ENCODE results near the gene SERTM2. TPM values are rescaled to one million over a fixed set of nuclear protein-coding genes. Genes with fewer than 3 reads are reported as not detected.
A peak's percentile ranks its signal among the peaks of the same experiment; 100 is the strongest.

Gene SERTM2
- total and polyA plus RNA-seq, 2 of the 4 experiments (the other 2 are of a cell fraction), result under 0.01 to 0.03 TPM

DNA sequence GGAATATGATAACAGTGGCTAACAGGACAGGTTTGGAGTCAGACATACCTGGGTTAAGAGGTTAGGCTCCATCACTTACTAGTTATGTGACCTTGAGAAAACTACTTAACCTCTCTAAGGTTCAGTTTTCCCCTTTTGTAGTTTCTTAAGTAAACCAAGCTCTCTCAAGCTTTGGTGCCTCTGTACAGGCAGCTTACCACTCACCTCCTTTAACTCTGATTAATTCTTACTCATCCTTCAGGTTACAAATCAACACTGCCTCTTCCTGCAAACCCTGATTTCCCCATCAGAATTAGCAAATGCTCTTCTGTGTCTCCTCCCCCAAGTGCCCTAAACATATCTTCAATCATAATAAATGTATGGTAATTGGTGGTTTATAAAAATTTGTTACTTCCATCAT, 3.5 kb upstream of the SERTM2 start:
- ChIA-PET POLR2A (ENCODE audit: unreplicated experiment) (no interaction called here), CTCF (no interaction called here)
- H3K4me2 ChIP-seq (ENCODE audit: low read depth, low read length), result no peak overlapping the region
- ATAC-seq (ENCODE audit: low read depth), result no peak
- no peak overlapping the region for H4K91ac ChIP-seq (ENCODE audit: insufficient read depth, low read depth, low read length)
- H4K8ac ChIP-seq (ENCODE audit: low read depth in 2 of 2, low read length in 2 of 2), result no peak overlapping the region
- H2BK20ac ChIP-seq (ENCODE audit: low read depth, low read length), result no peak overlapping the region
- no peak overlapping the region for H2BK5ac ChIP-seq (ENCODE audit: low read depth, low read length, poor library complexity, severe bottlenecking)
- H2AK5ac ChIP-seq (ENCODE audit: low read depth, low read length), result no peak overlapping the region
- H2BK15ac ChIP-seq (ENCODE audit: low read depth, low read length), result no peak overlapping the region
- H3K18ac ChIP-seq (ENCODE audit: low read depth, low read length), result no peak overlapping the region
- H3K27me3 ChIP-seq (ENCODE audit: control insufficient read depth, insufficient read depth, low read length), result no peaks in the 10 kb centered on the region
- no peaks in the 10 kb centered on the region for H3K36me3 ChIP-seq (ENCODE audit: control insufficient read depth, insufficient read depth, low read length)
- no peaks in the 10 kb centered on the region for H3K79me1 ChIP-seq (ENCODE audit: low read depth in 1 of 2, low read length in 2 of 2)
- no peaks in the 10 kb centered on the region for H3K4me1 ChIP-seq (ENCODE audit: control insufficient read depth, insufficient read depth, low read length)
- no peak overlapping the region for H2BK120ac ChIP-seq (ENCODE audit: low read depth, low read length)
- H3K14ac ChIP-seq (replicated peaks; ENCODE audit: low read depth, low read length), result no peak overlapping the region
- H3K9ac ChIP-seq (ENCODE audit: low read depth, low read length), result no peak overlapping the region
- no TSS peak for BruUV-seq (replicated peaks)
- intact Hi-C loops (cut with micrococcal nuclease) (no loop called here), dilution Hi-C loops (cut with HindIII; ENCODE audit: low sequenced_read_pairs, unreplicated experiment) (no loop called here), in situ Hi-C loops (cut with MboI; ENCODE audit: low sequenced_read_pairs) (no loop called here)
- no peak overlapping the region for H3K56ac ChIP-seq (ENCODE audit: extremely low read depth, insufficient read depth, low read length)
- no peak overlapping the region for H3K27ac ChIP-seq (ENCODE audit: insufficient read depth, low read length)
- TF ChIP-seq RFX5 (IDR thresholded peaks at IDR 0.05; ENCODE audit: low read depth, low read length) (no peak), CEBPB (IDR thresholded peaks at IDR 0.05; ENCODE audit: low read depth, low read length) (no peak), NFE2L2 (IDR thresholded peaks at IDR 0.05; ENCODE audit: low read depth, low read length) (no peak), CHD1 (IDR thresholded peaks at IDR 0.05; ENCODE audit: low read depth, low read length) (no peak), MXI1 (IDR thresholded peaks at IDR 0.05; ENCODE audit: borderline replicate concordance, low read depth, low read length) (no peak), MAZ (IDR thresholded peaks at IDR 0.05; ENCODE audit: borderline replicate concordance, low read depth, low read length) (no peak), BHLHE40 (IDR thresholded peaks at IDR 0.05; ENCODE audit: low read depth, low read length) (no peak), RCOR1 (IDR thresholded peaks at IDR 0.05; ENCODE audit: insufficient replicate concordance, low read length) (no peak), MAFK (IDR thresholded peaks at IDR 0.05; ENCODE audit: low read depth, low read length) (no peak), FOS (IDR thresholded peaks at IDR 0.05; ENCODE audit: low read depth, low read length) (no peak), SMC3 (IDR thresholded peaks at IDR 0.05; ENCODE audit: low read depth, low read length) (no peak)
- TF ChIP-seq, protein P1, sequence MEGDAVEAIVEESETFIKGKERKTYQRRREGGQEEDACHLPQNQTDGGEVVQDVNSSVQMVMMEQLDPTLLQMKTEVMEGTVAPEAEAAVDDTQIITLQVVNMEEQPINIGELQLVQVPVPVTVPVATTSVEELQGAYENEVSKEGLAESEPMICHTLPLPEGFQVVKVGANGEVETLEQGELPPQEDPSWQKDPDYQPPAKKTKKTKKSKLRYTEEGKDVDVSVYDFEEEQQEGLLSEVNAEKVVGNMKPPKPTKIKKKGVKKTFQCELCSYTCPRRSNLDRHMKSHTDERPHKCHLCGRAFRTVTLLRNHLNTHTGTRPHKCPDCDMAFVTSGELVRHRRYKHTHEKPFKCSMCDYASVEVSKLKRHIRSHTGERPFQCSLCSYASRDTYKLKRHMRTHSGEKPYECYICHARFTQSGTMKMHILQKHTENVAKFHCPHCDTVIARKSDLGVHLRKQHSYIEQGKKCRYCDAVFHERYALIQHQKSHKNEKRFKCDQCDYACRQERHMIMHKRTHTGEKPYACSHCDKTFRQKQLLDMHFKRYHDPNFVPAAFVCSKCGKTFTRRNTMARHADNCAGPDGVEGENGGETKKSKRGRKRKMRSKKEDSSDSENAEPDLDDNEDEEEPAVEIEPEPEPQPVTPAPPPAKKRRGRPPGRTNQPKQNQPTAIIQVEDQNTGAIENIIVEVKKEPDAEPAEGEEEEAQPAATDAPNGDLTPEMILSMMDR (conservative IDR thresholded peaks at IDR 0.05; ENCODE audit: low read depth, low read length), result no peak
- TF ChIP-seq, protein P2, sequence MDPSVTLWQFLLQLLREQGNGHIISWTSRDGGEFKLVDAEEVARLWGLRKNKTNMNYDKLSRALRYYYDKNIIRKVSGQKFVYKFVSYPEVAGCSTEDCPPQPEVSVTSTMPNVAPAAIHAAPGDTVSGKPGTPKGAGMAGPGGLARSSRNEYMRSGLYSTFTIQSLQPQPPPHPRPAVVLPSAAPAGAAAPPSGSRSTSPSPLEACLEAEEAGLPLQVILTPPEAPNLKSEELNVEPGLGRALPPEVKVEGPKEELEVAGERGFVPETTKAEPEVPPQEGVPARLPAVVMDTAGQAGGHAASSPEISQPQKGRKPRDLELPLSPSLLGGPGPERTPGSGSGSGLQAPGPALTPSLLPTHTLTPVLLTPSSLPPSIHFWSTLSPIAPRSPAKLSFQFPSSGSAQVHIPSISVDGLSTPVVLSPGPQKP (IDR thresholded peaks at IDR 0.05; ENCODE audit: borderline replicate concordance, low read depth, low read length), result no peak
- TF ChIP-seq, protein P3, sequence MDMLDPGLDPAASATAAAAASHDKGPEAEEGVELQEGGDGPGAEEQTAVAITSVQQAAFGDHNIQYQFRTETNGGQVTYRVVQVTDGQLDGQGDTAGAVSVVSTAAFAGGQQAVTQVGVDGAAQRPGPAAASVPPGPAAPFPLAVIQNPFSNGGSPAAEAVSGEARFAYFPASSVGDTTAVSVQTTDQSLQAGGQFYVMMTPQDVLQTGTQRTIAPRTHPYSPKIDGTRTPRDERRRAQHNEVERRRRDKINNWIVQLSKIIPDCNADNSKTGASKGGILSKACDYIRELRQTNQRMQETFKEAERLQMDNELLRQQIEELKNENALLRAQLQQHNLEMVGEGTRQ (IDR thresholded peaks at IDR 0.05; ENCODE audit: low read depth, low read length), result no peak
- no peak overlapping the region for H3K23ac ChIP-seq (ENCODE audit: low read depth, low read length)
- H3K4ac ChIP-seq (ENCODE audit: low read depth, low read length), result no peak overlapping the region
- no peak overlapping the region for H2AK9ac ChIP-seq (replicated peaks; ENCODE audit: low read depth, low read length, poor library complexity)
- H3K9me3 ChIP-seq (ENCODE audit: control insufficient read depth, insufficient read depth, low read length), result no peaks in the 10 kb centered on the region
- peak; percentile 0 for DNase-seq
- H3K9me1 ChIP-seq (ENCODE audit: insufficient read depth, low read length), result no peaks in the 10 kb centered on the region
- H2AFZ ChIP-seq (replicated peaks; ENCODE audit: low read length, poor library complexity), result no peak overlapping the region
- no peak overlapping the region for H4K5ac ChIP-seq (ENCODE audit: low read depth, low read length)
- H3K4me3 ChIP-seq (ENCODE audit: insufficient read depth, low read depth, low read length), result no peak overlapping the region
- no peaks in the 10 kb centered on the region for H4K20me1 ChIP-seq (ENCODE audit: insufficient read depth, low read length)

Data from IMR-90 (cell line).